Esophagus muscularis mucosa (tissue), 4 donors: Measurements from ENCODE around the gene GLCCI1. TPM values are rescaled to one million over a fixed set of nuclear protein-coding genes. Genes with fewer than 3 reads are reported as not detected.

ENCODE experiments used
- DNase-seq: peaks from one replicate; pipeline ENCODE4 v3.0.0-alpha.2; 2017; ENCODE audit errors: extremely low spot score
- H3K27ac ChIP-seq, 4 donors: fragments of 200-600 bp; sonication (generic); replicated peaks in 1 of 4; 1 replicate in 3 of 4; 2 replicates in 1 of 4; pipeline ENCODE4 v1.5.1; 2016 to 2019; ENCODE audit warnings: mild to moderate bottlenecking in 1 of 4
- H3K27me3 ChIP-seq, 4 donors: fragments of 200-600 bp; sonication (generic); one replicate each; pipeline versions ENCODE4 v1.5.1 to v1.6.0; 2016 to 2019
- H3K36me3 ChIP-seq, 4 donors: fragments of 200-600 bp; sonication (generic); one replicate each; pipeline ENCODE4 v1.5.1; 2016 to 2019
- H3K4me1 ChIP-seq, 4 donors: fragments of 200-600 bp; sonication (generic); one replicate each; pipeline ENCODE4 v1.5.1; 2016 to 2019
- H3K4me3 ChIP-seq, 4 donors: fragments of 200-600 bp; sonication (generic); 1 replicate in 2 of 4; 2 replicates in 2 of 4; pipeline ENCODE4 v1.5.1; 2016 to 2019; ENCODE audit warnings: mild to moderate bottlenecking in 4 of 4, moderate library complexity in 1 of 4
- H3K9me3 ChIP-seq, 4 donors: fragments of 200-600 bp; sonication (generic); 1 replicate in 3 of 4; 2 replicates in 1 of 4; pipeline ENCODE4 v1.5.1; 2016 to 2019
- CTCF ChIP-seq, 3 experiments: fragments of 200-600 bp in 2 of 3; fragments of 450-650 bp in 1 of 3; sonication (generic) in 2 of 3; IDR thresholded peaks; one replicate each; pipeline ENCODE4 v1.5.1; 2017 to 2019; ENCODE audit warnings: antibody characterized with exemption in 3 of 3, mild to moderate bottlenecking in 2 of 3, moderate library complexity in 1 of 3
- EP300 ChIP-seq: sonication (generic); formaldehyde crosslinking; IDR thresholded peaks from one replicate; pipeline ENCODE4 v1.6.1; 2017; ENCODE audit warnings: antibody characterized with exemption
- POLR2A ChIP-seq: fragments of 450-650 bp; IDR thresholded peaks from one replicate; pipeline ENCODE4 v1.6.1; 2017; ENCODE audit warnings: antibody characterized with exemption, moderate library complexity, mild to moderate bottlenecking, low read depth
- POLR2AphosphoS5 ChIP-seq, 2 donors: sonication (generic); formaldehyde crosslinking; IDR thresholded peaks; one replicate each; pipeline ENCODE4 v1.6.1; 2017; ENCODE audit warnings: antibody characterized with exemption in 2 of 2
- WGBS: methylation state at CpG from one replicate; pipeline ENCODE4 v1.1.5; 2018; 5-methylcytosine and 5-hydroxymethylcytosine counted together
- intact Hi-C: fragments of 100-400 bp; cut with DNase I; formaldehyde crosslinking; loops from one replicate; pipeline ENCODE4 v1.15.1; 2023
- total RNA-seq, 4 donors: library from RNA; depleted of rRNA; stranded (reverse); fragments of >200 nt; gene quantifications; one replicate each; pipeline versions ENCODE4 v1.1.0 to v1.2.1, GENCODE V29; 2016

The GLCCI1 gene
- total RNA-seq, 4 donors from 2014 or later, result 2.8 to 8.3 (median 4.8) TPM

- Histone ChIP-seq H3K4me1 (no peaks in the 10 kb centered on the region), H3K9me3 (peaks cover 0 to 12% (median 6%) of the 10 kb centered on the region in 4 donors)
- 98% methylated on average over 4 of the region's 4 CpGs for WGBS
Measured at GRCh38 chr7:8035192-8035591, 66.6 kb downstream of the GLCCI1 start.

GRCh38 chr7:8035647-8036518 lies 67.3 kb downstream of the GLCCI1 start:
- no peak overlapping the region for H3K27ac ChIP-seq
- H3K4me1 ChIP-seq, result no peaks in the 10 kb centered on the region
- intact Hi-C loops, result no loop called here
- H3K27me3 ChIP-seq, result no peaks in the 10 kb centered on the region
- peaks cover 0 to 10% (median 0%) of the 10 kb centered on the region in 4 donors for H3K36me3 ChIP-seq
- TF ChIP-seq EP300, result no peak
- no peak for TF ChIP-seq POLR2AphosphoS5 (IDR thresholded peaks at IDR 0.05)
- no peak for TF ChIP-seq POLR2A
- TF ChIP-seq CTCF (IDR thresholded peaks at IDR 0.05), result peak; percentile 6 to 23 (median 14)
- H3K9me3 ChIP-seq, result peaks cover 0 to 12% (median 6%) of the 10 kb centered on the region in 4 donors
- no peak for DNase-seq
- no peak overlapping the region for H3K4me3 ChIP-seq
- WGBS, result 100% methylated on average over 2 of the region's 2 CpGs

More at GRCh38 chr7:8035192-8035591, 66.6 kb downstream of the GLCCI1 start:
- H3K27ac ChIP-seq, result no peak overlapping the region
- intact Hi-C loops, result no loop called here
- TF ChIP-seq POLR2A (no peak), EP300 (no peak), POLR2AphosphoS5 (IDR thresholded peaks at IDR 0.05) (no peak), CTCF (IDR thresholded peaks at IDR 0.05) (no peak)
- H3K4me3 ChIP-seq, result no peak overlapping the region
- peaks cover 0 to 10% (median 0%) of the 10 kb centered on the region in 4 donors for H3K36me3 ChIP-seq
- DNase-seq, result no peak
- H3K27me3 ChIP-seq, result no peaks in the 10 kb centered on the region

GRCh38 chr7:8037151-8037550 lies 68.6 kb downstream of the GLCCI1 start:
- Histone ChIP-seq H3K36me3 (peaks cover 0 to 10% (median 0%) of the 10 kb centered on the region in 4 donors), H3K27ac (no peak overlapping the region), H3K27me3 (no peaks in the 10 kb centered on the region), H3K9me3 (peaks cover 0 to 12% (median 6%) of the 10 kb centered on the region in 4 donors), H3K4me1 (no peaks in the 10 kb centered on the region), H3K4me3 (no peak overlapping the region)
- 88% methylated on average over 3 of the region's 3 CpGs for WGBS
- no peak for DNase-seq
- TF ChIP-seq EP300 (no peak), POLR2A (no peak), POLR2AphosphoS5 (IDR thresholded peaks at IDR 0.05) (no peak), CTCF (IDR thresholded peaks at IDR 0.05) (no peak)
- intact Hi-C loops, result no loop called here

GRCh38 chr7:8040768-8041369 lies 72.3 kb downstream of the GLCCI1 start:
- no peaks in the 10 kb centered on the region for H3K27me3 ChIP-seq
- no peak overlapping the region for H3K27ac ChIP-seq
- no peak for DNase-seq
- H3K4me3 ChIP-seq, result no peak overlapping the region
- WGBS, result 90% methylated on average over 3 of the region's 3 CpGs
- intact Hi-C loops, result no loop called here
- TF ChIP-seq CTCF (IDR thresholded peaks at IDR 0.05), result no peak
- H3K36me3 ChIP-seq, result peaks cover 0 to 4% (median 0%) of the 10 kb centered on the region in 4 donors
- H3K9me3 ChIP-seq, result peaks cover 0 to 7% (median 3%) of the 10 kb centered on the region in 4 donors
- no peaks in the 10 kb centered on the region for H3K4me1 ChIP-seq
